Epithelial cell of prostate (primary cell): ENCODE results near the gene IP6K3.
A peak's percentile ranks its signal among the peaks of the same experiment; 100 is the strongest.

Experiments
- DNase-seq: peaks from one replicate; pipeline ENCODE4 v3.0.0-alpha.2; 2011; ENCODE audit warnings: low read depth, low spot score
- H3K27ac ChIP-seq: fragments of 450-650 bp; 2 replicates; pipeline ENCODE4 v1.5.1; 2017; ENCODE audit warnings: mild to moderate bottlenecking

The IP6K3 gene

DNA sequence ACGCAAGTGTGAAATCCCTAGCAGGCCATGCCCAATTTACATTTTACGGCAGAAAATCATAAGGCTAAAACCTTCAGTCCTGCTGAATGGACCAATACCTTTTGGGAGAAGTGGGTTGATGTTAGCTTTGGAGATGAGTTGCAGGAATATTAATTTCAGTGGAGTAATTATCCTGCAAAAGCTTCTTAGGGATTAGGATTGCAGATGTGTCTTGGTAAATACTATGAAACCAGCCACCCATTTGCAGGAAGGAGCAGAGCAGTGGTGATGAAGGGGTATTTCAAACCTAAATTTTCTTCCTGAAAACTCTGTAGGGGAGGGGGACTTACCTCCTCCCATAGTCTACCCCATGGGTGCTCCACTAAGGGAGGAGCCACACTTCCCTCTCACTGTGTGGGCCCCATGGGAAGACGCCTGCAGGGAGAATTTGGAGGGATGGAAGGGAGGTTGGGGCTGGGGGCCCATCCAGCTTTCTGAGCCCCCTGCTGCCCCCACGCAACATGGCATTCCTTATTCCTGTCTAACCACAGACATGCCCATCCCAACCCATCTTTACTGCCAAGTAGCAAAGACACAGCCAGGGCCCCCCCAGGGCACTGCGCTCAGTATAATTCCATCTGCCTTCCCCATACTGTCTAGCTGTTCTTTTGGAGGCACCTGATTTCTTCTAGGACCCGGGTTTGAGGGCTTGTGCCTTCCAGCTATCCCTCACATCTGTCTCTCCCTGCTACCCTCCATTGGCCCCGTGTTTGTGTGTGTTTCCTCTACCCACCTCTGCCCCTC lies 20.6 kb downstream of the IP6K3 start:
- H3K27ac ChIP-seq, result no peak overlapping the region

DNA sequence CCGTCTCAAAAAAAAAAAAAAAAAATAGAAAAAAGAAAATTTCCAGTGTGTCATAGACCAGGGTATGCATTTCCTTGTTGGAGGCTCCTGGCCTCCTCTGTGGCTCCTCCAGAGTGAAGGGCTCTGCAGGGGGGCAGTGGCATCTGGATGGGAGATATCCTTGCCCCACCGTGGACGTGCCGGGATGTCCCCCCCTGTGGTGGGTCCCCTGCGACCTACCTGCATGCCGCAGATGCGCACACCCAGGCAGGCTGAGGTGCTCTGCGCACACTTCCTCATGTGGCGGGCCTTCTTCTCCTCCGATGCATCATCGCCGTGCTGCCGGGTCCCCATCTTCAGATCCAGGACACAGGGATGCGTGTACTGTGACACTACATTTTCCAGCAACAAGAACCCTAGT lies 21.5 kb downstream of the IP6K3 start:
- no peak for DNase-seq
- no peak overlapping the region for H3K27ac ChIP-seq

More for the DNA sequence above, 20.6 kb downstream of the IP6K3 start:
- no peak for DNase-seq

DNA sequence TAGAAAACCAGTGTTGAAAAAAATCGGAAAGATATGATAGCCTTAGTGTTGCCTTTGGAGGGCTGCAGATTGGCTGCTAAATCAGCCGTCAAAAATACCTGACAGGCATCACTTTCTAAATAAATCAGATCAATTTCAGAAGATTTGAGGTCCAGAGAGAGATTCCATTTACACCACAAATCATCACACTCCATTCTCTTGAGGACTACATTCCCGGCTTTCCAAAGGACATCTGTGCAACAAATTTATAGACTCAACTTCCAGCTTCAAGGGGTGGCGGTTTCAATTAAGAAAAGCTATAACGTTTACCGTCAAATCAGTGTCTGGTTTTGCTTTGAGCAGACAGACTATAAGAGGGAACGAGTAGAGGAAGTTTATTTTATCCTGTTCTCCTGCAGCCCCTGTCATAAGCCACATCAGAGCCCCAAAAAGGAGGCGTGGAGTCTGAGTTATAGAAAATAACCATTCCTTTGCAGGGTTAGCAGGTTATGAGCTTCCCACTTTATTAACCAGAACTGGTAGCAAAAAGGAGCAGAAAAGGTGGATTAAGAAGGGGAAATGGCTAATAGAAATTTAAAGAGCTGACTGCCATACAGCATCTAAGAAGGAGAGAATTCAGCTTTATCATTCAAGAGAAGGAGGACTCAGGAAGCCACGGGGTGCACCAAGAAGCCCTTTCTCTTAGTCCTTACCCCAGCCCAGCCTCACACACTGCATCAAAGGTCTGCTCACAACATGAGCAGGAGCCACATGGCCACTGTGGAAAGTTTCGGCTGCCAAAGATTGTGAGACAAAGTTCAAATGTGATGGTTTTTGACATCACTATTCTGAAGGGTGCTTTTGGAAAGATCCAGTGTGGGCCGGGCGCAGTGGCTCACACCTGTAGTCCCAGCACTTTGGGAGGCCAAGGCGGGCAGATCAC lies 22.3 kb downstream of the IP6K3 start:
- no peak for DNase-seq
- H3K27ac ChIP-seq, result no peak overlapping the region

DNA sequence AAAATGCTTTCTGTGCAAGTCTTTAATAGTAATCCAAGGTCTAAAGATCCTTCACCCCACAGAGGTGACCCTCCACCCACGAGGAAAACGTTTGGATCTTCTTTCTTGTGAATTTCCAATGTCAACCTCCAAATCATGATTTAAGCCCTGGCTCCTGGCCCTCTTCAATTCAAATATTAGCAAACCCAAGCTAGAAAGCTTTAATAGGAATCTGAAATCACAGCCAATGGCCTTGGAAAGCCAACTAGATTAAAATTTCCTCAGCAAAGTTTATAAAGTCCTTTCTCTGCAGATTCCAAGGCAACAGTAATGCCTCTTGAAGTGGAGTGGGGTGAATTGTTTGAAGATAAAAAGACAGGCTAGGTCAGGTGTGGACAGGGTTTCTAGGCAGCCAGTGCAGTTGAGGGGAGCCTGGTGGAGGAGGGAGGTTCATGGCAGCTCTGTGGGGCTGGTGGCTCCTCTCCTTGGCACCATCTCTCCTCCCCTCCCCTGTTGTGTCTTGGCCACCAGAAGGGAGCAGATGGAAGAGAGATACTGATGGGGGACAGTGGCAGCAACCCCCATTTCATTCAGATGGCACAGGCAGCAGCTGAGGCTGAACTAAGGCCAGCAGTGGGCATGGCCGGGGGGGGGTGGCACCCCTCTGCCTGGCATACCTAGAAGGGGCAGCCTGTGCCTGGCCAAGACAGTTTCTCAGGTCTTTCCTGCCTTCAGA lies 23.2 kb downstream of the IP6K3 start:
- H3K27ac ChIP-seq, result no peak overlapping the region
- DNase-seq, result no peak

DNA sequence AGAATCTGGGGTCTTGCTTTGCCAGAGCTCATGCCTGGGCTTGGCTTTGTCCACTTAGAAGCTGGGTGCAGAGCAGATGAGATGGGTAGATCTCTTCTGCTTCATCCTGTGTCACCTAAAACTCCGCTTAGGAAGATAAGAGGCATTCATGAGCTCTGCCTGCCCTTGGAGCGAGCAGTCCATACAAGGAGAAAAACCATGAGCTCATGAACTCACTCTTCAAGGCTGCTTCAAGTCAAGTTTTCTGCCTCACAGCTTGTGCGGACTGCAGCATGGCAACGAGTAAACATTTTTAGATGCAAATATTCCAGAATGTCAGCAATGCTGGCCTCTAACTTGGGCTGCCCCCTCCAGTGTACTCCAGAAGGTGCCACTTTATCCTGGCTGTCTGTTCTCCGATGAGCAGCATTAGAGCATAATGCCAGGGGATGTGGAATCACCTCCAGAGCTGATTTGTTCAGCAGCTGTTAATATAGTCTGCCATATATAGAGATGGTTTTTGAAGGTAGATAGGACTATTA lies 24.5 kb downstream of the IP6K3 start:
- no peak for DNase-seq

DNA sequence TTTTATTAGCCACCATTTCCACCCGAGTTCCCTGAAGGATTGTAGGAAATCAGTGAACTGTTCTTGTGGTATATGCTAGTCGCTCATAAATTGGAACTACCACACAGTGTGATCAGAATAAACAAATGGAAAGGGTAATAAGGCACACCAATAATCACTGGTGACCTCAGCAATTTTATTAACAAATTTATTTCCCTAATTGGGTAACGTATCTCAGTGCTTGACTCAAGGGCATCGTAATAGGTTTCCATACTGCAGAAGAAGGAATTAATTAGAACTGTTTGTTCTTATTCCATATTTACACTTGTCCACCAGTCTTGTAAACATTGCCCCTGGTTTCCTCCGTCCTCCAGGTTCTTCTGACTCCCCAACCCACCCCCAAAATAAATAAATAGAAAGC lies 25.2 kb downstream of the IP6K3 start:
- H3K27ac ChIP-seq, result no peak overlapping the region
- DNase-seq, result no peak

More for the DNA sequence above, 24.5 kb downstream of the IP6K3 start:
- H3K27ac ChIP-seq, result no peak overlapping the region

DNA sequence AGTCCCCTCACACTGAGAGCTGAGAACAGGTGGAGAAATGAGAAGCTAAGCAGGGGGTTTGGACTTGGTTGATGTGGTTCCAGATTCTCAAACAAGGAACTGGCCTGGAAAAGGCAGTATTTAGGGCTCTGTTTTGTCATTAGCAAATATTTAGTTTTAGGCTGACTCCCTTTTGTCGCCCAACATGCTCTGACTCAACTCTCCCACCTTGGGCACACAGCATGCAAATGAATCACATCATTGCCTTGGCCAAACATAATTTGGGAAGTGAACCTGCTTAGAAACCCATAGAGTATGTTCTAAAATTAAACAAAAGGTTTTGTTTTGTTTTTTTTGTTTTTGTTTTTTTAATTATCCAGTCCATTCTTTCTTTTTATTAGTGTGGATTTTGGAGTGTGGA lies 25.7 kb downstream of the IP6K3 start:
- H3K27ac ChIP-seq, result no peak overlapping the region
- no peak for DNase-seq

DNA sequence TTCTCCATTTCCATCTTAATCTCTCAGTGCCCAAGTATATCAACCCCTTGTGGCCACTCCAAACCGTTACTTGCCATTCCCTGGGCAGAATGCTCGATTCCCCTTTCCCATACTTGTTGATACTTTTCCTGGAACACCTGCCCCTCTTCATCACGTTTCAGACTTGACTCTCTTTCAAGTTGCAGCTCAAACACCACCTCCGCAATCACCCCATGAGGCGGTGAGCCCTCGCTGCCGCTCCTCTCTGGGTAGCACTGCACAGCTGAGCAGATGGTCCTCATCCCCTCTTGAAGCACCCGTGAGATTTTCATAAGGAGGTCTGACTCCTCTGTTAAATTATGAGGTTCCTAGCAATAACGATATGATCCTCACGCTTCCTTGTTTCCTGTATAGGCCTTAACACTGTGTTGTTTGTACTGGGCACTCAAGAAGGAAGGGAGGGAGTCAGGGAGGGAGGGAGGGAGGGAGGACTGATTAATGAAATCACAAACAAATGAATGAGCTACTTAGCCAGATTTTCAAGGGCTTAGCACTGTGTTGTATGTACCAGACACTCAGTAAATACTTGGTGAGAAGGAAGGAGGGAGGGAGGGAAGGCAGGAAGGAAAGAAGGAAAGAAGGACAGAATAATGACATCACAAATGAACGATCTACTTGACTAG lies 27.2 kb downstream of the IP6K3 start:
- no peak overlapping the region for H3K27ac ChIP-seq
- DNase-seq, result no peak

DNA sequence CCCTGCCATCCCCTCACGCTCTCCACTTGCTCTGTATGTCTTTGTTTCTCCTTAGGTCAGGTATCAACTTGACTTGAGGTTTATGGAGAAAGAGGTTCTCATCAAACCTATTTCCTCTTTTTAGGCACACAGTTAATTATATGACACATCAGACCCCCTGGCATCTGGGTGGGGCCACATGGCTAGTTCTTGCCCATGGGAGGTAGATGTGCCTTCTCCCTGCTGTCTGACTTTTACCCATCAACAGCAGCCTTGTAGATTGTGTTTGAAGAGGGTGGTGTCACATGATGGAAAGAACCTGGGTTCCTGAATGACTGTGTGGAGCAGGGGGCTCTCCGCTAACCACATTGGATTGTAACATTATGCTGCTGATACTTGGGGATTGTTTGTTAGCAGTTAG lies 28.0 kb downstream of the IP6K3 start:
- H3K27ac ChIP-seq, result no peak overlapping the region
- DNase-seq, result no peak

DNA sequence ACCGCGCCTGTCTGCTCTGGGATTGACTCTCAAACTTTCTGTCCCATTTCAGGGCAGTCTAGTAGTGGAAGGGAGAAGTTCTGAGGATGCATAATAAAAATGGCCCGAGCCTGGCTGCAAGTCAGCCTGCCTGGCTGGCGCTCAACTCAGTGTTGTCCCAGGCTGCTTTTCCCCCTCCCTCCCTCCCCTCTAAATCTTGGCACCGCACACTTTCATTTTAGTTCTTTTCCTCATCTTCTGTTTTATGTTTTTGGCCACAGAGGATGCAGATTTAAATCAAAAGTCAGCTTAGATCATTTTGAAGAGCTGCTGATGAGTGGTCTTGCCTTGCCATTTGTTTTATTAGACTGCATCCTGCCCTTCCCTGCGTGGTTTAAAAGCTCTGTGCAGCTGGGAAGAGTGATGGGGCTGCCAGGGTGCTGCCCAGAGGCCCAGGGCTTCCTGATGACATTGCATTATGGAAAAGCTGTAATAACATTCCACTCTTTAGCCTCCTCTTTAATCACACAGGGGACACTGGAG lies 28.7 kb downstream of the IP6K3 start:
- DNase-seq, result no peak
- no peak overlapping the region for H3K27ac ChIP-seq

DNA sequence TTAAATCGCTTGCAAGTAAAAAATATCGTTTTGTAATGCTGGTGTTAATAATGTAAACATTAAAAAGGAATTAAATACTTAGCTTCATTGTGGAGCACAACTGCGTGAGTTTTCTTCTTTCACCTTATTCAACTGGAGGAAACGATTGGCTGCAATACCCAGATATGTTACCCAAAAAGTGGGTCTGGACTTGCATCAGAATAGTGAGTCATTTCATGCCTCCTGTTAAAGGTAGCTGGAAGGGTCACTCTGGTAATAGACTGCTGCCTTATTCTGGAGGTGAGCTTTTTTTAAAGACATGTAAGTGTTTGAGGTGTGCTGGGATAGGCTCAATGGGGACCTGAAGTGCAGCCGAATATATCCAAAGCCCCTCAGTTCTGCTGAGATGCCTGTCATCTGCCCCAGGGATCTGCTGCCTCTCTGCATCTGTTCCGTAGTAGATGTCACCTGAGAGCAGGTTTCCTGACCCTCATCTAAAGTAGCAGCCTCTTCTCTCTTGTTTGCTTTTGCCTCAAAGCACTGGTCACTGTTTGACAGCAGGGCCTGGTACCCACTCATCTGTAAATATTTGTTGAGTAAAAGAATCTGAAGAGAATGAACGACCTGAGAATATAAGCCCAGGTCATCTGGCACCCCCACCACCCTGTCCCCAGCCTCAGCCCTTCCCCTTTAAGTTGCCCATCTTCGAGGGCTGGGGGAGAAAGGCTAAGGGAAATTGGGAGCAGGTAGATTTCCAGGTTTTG lies 29.6 kb downstream of the IP6K3 start:
- peak overlapping the region; percentile 73 for H3K27ac ChIP-seq

DNA sequence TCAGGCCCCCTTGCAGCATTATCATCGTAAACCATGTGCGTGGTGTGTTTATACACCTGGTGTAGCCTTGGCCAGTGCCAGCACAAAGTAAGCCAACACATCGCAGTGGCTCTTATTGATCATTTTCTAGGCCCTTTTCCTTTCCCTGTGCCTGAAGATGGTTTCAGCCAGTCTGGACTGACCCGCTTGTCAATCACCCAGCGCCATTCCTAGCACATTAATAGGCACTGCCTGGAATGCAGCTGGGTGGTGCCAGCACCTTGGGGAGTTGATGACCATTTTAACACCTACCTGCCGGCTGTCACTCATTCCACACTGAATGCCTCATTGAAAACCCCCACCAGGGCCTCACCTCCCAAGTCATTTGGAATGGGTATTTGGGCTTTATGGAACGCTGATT lies 30.3 kb downstream of the IP6K3 start:
- peak overlapping the region; percentile 73 for H3K27ac ChIP-seq
- no peak for DNase-seq

More for the DNA sequence above, 29.6 kb downstream of the IP6K3 start:
- no peak for DNase-seq

DNA sequence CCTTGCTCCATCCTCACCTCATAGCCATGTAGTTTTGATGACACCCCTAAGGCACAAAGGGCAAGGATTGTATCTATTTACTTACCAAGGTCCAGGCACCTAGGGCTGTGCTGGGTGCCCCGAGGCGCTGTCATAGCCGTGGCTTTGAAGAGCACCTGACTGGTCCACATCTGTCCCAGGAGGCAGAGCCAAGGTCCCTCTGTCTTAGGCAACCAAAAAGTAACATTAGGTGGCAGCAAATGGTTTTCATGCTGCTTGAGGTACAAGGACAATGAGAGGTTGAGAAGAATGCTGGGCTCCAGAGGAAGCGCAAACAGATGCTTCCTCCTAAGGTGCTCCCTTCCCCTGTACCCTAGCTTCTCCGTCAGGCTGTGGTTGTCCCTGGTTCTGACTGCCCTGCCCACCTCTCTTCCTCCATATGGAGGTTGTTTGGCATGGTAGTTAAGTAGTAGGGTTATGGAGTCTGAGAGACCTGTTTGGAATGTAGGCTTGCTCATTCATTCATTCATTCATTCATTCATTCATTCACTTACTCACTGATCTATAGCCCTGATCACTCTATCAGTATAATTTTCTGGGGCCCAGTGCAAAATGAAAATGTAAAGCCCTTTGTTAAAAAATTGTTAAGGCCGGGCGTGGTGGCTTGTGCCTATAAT lies 32.2 kb downstream of the IP6K3 start:
- no peak for DNase-seq
- H3K27ac ChIP-seq, result no peak overlapping the region

DNA sequence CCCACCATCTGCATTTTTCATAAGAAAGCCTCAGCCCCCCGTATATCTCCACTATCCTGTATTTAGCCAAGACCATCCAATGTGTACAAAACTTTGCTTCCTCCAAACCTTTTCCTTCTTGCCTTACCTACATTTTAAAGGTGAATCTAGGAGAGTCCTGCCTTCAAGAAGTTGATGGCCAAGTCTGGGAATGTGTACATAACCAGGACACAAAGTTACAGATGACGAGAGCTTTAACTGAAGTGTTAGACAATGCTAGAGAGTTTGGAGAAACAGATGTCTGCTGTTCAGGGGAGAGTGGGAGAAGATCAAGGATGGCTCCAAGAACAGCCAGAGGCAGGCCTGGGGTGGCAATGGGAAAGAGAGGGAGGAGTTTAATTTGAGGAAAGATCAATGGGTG lies 32.9 kb downstream of the IP6K3 start:
- no peak overlapping the region for H3K27ac ChIP-seq
- DNase-seq, result no peak

DNA sequence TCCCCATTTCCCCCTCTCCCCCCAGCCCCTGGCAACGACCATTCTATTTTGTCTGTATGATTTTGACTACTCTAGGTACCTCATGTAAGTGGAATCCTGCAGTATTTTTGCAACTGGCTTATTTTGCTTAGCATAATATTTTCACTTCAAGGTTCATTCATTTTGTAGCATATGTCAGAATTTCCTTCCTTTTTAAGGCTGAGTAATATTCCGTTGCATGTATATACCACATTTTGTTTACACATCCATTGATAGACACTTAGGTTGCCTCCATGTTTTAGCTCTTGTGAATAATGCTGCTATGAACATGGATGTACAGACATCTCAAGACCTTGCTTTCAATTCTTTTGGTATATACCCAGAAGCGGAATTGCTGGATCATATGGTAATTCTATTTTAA lies 33.8 kb downstream of the IP6K3 start:
- H3K27ac ChIP-seq, result no peak overlapping the region
- no peak for DNase-seq

DNA sequence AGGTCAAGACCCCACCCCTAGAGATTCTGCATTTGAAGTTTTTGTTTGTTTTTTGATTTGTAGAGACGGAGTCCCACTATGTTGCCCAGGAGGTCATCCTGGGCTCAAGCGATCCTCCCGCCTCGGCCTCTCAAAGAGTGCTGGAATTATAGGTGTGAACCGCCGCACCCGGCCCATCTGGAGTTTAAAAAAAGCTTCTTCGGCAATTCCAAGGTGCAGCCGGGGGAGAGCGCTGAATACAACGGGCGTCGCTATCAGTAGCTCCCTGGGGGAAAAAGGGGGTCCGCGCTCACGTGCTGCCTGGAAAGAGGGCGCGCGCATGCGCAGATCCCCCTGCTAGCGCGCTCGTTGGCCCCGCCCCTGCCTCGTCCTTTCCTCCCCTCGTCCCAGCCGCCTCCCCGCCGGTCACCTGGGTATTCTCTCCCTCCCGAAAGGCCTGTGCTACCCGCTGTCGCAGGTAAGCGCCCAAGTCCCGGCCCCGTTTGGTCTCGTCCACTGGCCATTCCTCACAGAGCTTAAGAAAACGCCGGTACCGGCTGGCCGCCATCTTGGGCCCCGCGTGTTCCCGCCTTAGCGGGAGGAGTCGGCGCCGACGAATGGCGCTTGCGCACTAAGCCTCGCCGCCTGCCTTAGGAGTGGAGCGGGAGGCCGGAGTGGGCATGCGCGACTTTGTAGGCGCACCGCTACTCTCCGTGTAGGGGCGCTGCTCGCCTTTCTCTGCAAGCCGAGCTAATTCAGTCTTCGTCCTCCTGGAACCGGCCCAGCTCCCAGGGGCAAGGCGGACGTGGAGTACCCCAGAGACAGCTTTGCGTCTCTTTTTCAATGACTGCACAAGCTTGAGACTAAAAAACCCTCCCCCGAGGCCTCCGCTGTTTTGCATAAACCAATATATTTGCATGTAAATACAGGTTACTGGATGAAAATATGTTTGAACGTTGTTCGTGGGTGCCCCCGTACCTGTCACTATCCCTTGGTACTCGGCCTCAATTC lies 35.3 kb downstream of the IP6K3 start, which contains the start of gene UQCC2:
TSS of gene UQCC2 (minus strand) at position 561 of the 990 bp plus-strand sequence. CDS start at position 547, 14 bp downstream.
- peak within 1 kb of the TSS; percentile 86 for H3K27ac ChIP-seq
- DNase-seq, result peak; percentile 68
